Measurements from ENCODE around the gene FLNA.

Gene FLNA

DNA sequence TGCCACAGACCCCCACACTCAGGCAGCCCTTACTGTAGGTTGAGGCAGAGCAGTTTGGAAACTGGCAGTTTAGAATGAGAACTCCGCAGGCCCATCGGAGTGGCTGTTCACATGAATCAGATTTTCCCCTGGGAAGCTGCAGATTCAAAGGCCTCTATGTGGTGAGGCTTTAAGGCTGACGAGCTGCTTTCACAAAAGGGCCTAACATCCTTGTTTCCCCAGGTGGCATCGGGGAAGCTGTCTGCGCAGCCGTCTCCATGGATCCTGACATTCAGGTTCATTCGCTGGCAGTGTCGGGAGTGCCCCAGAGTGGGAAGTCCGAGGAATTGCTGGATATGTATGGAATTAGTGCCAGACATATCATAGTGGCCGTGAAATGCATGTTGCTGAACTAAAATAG is 45.1 kb downstream of the FLNA start:
- no peaks in the 10 kb centered on the region for H3K36me3 ChIP-seq (replicated peaks; ENCODE audit: insufficient read depth, low read length)

GRCh38 chrX:154328646-154329045 is 45.8 kb downstream of the FLNA start:
- H3K4me3 ChIP-seq (ENCODE audit: low read length) = no peak overlapping the region
- H3K4me2 ChIP-seq (ENCODE audit: low read depth, low read length) = no peak overlapping the region
- no peaks in the 10 kb centered on the region for H3K9me3 ChIP-seq (replicated peaks; ENCODE audit: insufficient read depth, low read length)
- H3K27ac ChIP-seq (ENCODE audit: low read length) = no peak overlapping the region
- no peaks in the 10 kb centered on the region for H3K36me3 ChIP-seq (replicated peaks; ENCODE audit: insufficient read depth, low read length)
- H3K9ac ChIP-seq (ENCODE audit: low read length) = no peak overlapping the region
- no peak for TF ChIP-seq EZH2 (optimal IDR thresholded peaks at IDR 0.05; ENCODE audit: low read depth, low read length)
- TF ChIP-seq EZH2phosphoT487 (IDR thresholded peaks at IDR 0.05; ENCODE audit: low read length) = no peak
- TF ChIP-seq, protein P1, sequence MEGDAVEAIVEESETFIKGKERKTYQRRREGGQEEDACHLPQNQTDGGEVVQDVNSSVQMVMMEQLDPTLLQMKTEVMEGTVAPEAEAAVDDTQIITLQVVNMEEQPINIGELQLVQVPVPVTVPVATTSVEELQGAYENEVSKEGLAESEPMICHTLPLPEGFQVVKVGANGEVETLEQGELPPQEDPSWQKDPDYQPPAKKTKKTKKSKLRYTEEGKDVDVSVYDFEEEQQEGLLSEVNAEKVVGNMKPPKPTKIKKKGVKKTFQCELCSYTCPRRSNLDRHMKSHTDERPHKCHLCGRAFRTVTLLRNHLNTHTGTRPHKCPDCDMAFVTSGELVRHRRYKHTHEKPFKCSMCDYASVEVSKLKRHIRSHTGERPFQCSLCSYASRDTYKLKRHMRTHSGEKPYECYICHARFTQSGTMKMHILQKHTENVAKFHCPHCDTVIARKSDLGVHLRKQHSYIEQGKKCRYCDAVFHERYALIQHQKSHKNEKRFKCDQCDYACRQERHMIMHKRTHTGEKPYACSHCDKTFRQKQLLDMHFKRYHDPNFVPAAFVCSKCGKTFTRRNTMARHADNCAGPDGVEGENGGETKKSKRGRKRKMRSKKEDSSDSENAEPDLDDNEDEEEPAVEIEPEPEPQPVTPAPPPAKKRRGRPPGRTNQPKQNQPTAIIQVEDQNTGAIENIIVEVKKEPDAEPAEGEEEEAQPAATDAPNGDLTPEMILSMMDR (IDR thresholded peaks at IDR 0.05; ENCODE audit: low read length) = no peak
- H3F3A ChIP-seq (ENCODE audit: insufficient read depth, low read length) = no peaks in the 10 kb centered on the region
- no peak overlapping the region for H2AFZ ChIP-seq (ENCODE audit: low read length)
- H3K79me2 ChIP-seq (ENCODE audit: low read length) = no peaks in the 10 kb centered on the region
- peaks cover 24% of the 10 kb centered on the region for H3K4me1 ChIP-seq (ENCODE audit: low read length)
- no peaks in the 10 kb centered on the region for H3K9me2 ChIP-seq (replicated peaks; ENCODE audit: insufficient read depth, low read length)
- DNase-seq = no peak
- H4K20me1 ChIP-seq (ENCODE audit: insufficient read depth, low read length) = no peaks in the 10 kb centered on the region
- no peaks in the 10 kb centered on the region for H3K27me3 ChIP-seq (replicated peaks; ENCODE audit: insufficient read depth, low read length)

More for the DNA sequence above, 45.1 kb downstream of the FLNA start:
- Histone ChIP-seq H3K9me2 (replicated peaks; ENCODE audit: insufficient read depth, low read length) (no peaks in the 10 kb centered on the region), H3K4me2 (ENCODE audit: low read depth, low read length) (no peak overlapping the region), H3K27ac (ENCODE audit: low read length) (no peak overlapping the region), H4K20me1 (ENCODE audit: insufficient read depth, low read length) (no peaks in the 10 kb centered on the region), H3K27me3 (replicated peaks; ENCODE audit: insufficient read depth, low read length) (no peaks in the 10 kb centered on the region), H2AFZ (ENCODE audit: low read length) (no peak overlapping the region), H3F3A (ENCODE audit: insufficient read depth, low read length) (no peaks in the 10 kb centered on the region), H3K4me3 (ENCODE audit: low read length) (no peak overlapping the region), H3K9ac (ENCODE audit: low read length) (no peak overlapping the region), H3K4me1 (ENCODE audit: low read length) (peaks cover 30% of the 10 kb centered on the region), H3K9me3 (replicated peaks; ENCODE audit: insufficient read depth, low read length) (no peaks in the 10 kb centered on the region), H3K79me2 (ENCODE audit: low read length) (no peaks in the 10 kb centered on the region)
- no peak for DNase-seq
- TF ChIP-seq EZH2phosphoT487 (IDR thresholded peaks at IDR 0.05; ENCODE audit: low read length) = no peak
- TF ChIP-seq EZH2 (optimal IDR thresholded peaks at IDR 0.05; ENCODE audit: low read depth, low read length) = no peak
- TF ChIP-seq, protein P1 (IDR thresholded peaks at IDR 0.05; ENCODE audit: low read length) = no peak

DNA sequence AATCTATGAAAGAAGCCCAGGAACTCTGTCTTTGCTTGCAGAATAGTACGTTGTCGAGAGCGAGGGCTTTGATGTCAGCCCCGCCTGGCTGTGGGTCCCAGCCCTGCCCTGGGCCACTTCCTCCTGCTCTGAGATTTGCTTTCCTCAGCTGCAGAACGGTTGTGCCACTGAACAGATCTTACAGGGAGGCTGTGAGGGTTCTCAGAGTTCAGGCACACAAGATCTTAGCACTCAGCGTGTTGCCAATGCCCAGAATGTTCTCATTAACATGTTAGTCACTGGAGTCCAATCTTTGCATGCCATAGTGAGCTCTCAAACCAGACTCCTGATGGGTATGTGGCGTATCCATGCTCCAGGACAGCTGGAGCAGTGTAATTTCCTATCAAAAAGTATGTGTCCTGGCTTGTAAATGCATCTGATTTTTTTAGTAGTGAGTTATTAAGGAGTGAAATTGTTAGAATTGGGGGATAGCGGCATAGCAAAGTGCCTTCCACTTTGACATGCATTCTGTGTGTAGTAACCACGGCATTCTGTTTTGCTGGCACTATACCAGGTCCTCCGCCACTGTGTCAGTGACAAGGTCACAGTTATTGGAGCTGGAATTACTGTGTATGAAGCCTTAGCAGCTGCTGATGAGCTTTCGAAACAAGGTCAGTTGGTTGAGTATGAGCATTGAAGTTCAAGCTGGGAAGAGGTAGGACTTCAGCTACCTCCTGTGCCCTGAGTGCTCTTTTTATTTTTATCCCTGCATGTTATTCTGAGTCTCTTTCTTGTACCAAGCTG is 47.2 kb downstream of the FLNA start:
- Histone ChIP-seq H3K27me3 (replicated peaks; ENCODE audit: insufficient read depth, low read length) (no peaks in the 10 kb centered on the region), H3K79me2 (ENCODE audit: low read length) (no peaks in the 10 kb centered on the region)
- peak; percentile 47 for DNase-seq

More for the DNA sequence above, 47.2 kb downstream of the FLNA start:
- Histone ChIP-seq H3K4me3 (ENCODE audit: low read length) (no peak overlapping the region), H4K20me1 (ENCODE audit: insufficient read depth, low read length) (no peaks in the 10 kb centered on the region), H3F3A (ENCODE audit: insufficient read depth, low read length) (peaks cover 5% of the 10 kb centered on the region; the same call in 1 of the 2 replicates), H3K9me2 (replicated peaks; ENCODE audit: insufficient read depth, low read length) (no peaks in the 10 kb centered on the region), H3K27ac (ENCODE audit: low read length) (no peak overlapping the region; the same call in 1 of the 2 replicates), H3K9me3 (replicated peaks; ENCODE audit: insufficient read depth, low read length) (no peaks in the 10 kb centered on the region), H3K4me1 (ENCODE audit: low read length) (peaks cover 24% of the 10 kb centered on the region), H3K4me2 (ENCODE audit: low read depth, low read length) (peak overlapping the region; percentile 46), H3K36me3 (replicated peaks; ENCODE audit: insufficient read depth, low read length) (no peaks in the 10 kb centered on the region), H3K9ac (ENCODE audit: low read length) (no peak overlapping the region), H2AFZ (ENCODE audit: low read length) (peak overlapping the region; percentile 21; the same call in 1 of the 2 replicates)
- TF ChIP-seq, protein P1 (IDR thresholded peaks at IDR 0.05; ENCODE audit: low read length) = no peak
- no peak for TF ChIP-seq EZH2phosphoT487 (IDR thresholded peaks at IDR 0.05; ENCODE audit: low read length)
- TF ChIP-seq EZH2 (optimal IDR thresholded peaks at IDR 0.05; ENCODE audit: low read depth, low read length) = no peak
